ENCODE data around the gene WNT8B.

DNA sequence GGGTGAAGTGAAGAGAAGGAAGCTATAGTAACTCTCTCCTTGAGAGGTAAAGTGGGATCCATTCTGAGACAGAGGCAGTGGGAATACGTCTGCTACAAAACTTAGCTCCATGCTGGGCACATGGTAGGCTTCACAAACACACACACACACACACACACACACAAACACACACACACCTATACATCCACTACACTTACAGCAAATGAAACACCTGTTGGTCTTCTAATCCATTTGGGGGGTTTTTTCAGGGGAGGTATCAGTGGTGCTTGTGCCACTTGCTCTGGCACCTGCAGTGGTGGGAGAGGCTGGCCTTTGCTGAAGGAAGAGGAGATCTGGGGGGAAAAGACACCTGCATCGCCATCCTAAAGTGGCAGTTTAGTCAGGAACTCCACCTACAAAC is 42.4 kb downstream of the WNT8B start:
- TF ChIP-seq, protein P1, sequence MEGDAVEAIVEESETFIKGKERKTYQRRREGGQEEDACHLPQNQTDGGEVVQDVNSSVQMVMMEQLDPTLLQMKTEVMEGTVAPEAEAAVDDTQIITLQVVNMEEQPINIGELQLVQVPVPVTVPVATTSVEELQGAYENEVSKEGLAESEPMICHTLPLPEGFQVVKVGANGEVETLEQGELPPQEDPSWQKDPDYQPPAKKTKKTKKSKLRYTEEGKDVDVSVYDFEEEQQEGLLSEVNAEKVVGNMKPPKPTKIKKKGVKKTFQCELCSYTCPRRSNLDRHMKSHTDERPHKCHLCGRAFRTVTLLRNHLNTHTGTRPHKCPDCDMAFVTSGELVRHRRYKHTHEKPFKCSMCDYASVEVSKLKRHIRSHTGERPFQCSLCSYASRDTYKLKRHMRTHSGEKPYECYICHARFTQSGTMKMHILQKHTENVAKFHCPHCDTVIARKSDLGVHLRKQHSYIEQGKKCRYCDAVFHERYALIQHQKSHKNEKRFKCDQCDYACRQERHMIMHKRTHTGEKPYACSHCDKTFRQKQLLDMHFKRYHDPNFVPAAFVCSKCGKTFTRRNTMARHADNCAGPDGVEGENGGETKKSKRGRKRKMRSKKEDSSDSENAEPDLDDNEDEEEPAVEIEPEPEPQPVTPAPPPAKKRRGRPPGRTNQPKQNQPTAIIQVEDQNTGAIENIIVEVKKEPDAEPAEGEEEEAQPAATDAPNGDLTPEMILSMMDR (IDR thresholded peaks at IDR 0.05) = no peak
- TF ChIP-seq POLR2A (IDR thresholded peaks at IDR 0.05) = no peak
